BJ (cell line): ENCODE results near the gene RAPGEF1. TPM values are rescaled to one million over a fixed set of nuclear protein-coding genes. Genes with fewer than 3 reads are reported as not detected.

Experiments used
- CTCF ChIA-PET: fragments of 350-600 bp; formaldehyde crosslinking; extraction: SDS; loops from one replicate; lab custom pipeline; 2021; ENCODE audit warnings: antibody characterized with exemption, inconsistent platforms; lab: Yijun Ruan, JAX
- POLR2A ChIA-PET: fragments of 300-600 bp; sonication (Branson Sonifier 250); formaldehyde crosslinking; extraction: SDS; loops from one replicate; lab custom pipeline; 2021; ENCODE audit warnings: antibody characterized with exemption; lab: Charles Lee
- DNase-seq: peaks from one replicate; pipeline ENCODE4 v3.0.0-alpha.2; 2011; ENCODE audit warnings: low read depth
- H3K27me3 ChIP-seq: 2 replicates; pipeline ENCODE4 v1.6.0; 2011; ENCODE audit warnings: low read length; ENCODE audit not compliant: control insufficient read depth, insufficient read depth
- H3K36me3 ChIP-seq: 2 replicates; pipeline ENCODE4 v1.5.1; 2011; ENCODE audit warnings: low read length; ENCODE audit not compliant: control insufficient read depth, insufficient read depth
- H3K4me3 ChIP-seq: 2 replicates; pipeline ENCODE4 v1.5.1; 2011; ENCODE audit warnings: low read depth, mild to moderate bottlenecking, control low read depth, low read length
- CTCF ChIP-seq: IDR thresholded peaks from 2 replicates; pipeline ENCODE4 v1.5.1; 2011; ENCODE audit warnings: low read depth, mild to moderate bottlenecking, control low read depth, inconsistent platforms, low read length, moderate library complexity; ENCODE audit not compliant: insufficient read depth
- polyA plus RNA-seq: library from polyadenylated mRNA; depleted of rRNA; stranded (reverse); fragments of >200 nt; gene quantifications from 2 replicates; pipeline ENCODE4 v1.2.3, GENCODE V29; 2011

Gene RAPGEF1
- polyA plus RNA-seq, 1 experiment = 31.6 TPM

GRCh38 chr9:131578731-131579504, 161.0 kb downstream of the RAPGEF1 start:
- DNase-seq = no peak
- peaks cover 33% of the 10 kb centered on the region for H3K36me3 ChIP-seq
- H3K4me3 ChIP-seq = no peak overlapping the region
- no peak for TF ChIP-seq CTCF
- H3K27me3 ChIP-seq = no peaks in the 10 kb centered on the region
- CTCF ChIA-PET = interaction anchor here (1.3 kb wide), 1 partner anchor 160 kb away, joined by 4 read pairs; no protein-coding TSS in a partner anchor
- POLR2A ChIA-PET = no interaction called here

DNA sequence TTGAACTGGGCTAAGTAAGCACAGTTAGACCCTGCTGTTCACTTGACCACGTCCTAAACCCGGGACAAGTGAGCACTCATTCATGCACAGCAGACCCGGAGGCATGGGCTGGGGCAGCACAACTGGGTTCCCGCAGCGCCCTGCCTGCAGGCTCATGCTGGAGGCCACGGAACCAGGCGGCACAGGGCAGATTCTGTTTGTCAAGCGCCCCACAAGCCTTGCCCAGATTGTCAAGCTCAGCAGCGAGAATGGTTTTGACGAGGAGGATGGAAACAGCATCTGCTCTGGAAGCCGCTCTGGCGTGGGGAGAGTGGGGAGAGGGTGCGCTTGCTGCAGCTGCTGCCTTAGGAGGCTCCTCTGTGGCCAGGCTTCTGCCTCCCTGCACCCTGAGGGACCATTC, 161.9 kb downstream of the RAPGEF1 start:
- CTCF ChIA-PET = no interaction called here
- H3K4me3 ChIP-seq = no peak overlapping the region
- no peak for TF ChIP-seq CTCF
- POLR2A ChIA-PET = no interaction called here
- H3K27me3 ChIP-seq = no peaks in the 10 kb centered on the region
- DNase-seq = no peak
- H3K36me3 ChIP-seq = peaks cover 26% of the 10 kb centered on the region

DNA sequence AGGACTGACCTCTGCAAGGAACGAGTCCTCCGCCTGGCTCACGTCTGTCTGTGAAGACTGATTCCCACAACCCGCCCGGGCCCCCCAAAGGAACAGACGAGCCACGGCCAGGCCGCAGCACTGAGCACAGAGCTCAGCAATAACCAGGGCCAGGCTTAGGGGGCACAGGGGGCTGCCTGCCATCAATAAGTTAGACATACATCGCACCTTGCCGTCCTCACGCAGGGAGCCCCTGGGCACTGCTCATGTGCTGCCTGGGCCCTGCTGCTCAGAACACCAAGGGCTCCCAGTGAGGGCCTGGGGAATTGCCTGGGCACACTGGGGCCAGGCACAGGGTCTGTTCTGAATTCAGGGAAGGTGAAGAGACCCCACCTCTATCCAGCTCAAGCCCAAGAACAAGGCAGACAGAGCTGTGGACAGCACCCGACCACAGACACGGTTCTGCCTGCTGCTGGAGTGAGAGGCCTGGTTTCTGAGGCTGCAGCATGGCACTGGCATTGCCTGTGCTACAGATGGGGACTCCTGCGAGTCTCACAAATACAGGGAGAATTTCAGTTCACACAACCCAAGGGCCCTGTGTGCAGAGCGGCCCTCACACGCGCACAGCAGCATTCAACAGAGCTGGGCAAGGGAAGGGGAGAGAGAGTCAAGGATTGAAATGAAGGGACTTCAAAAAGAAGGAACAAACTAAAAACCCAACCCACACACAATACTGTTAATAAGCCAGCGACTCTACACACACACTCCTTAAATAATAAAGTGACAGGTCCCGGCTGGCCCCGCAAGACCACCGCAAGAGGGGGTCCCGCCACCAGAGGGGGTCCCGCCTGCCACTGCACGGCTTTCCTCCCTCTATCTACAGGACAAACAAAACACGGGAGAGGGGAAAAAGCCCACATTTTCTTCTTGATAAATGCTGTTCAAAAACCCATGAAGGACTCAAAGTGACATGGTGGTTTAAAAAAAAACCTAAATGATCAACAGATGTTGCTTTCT, 162.6 kb downstream of the RAPGEF1 start:
- ChIA-PET CTCF (interaction anchor here (0.7 kb wide), 2 partner anchors 30 to 163 kb away, joined by 3 read pairs; no protein-coding TSS in a partner anchor), POLR2A (no interaction called here)
- no peak for TF ChIP-seq CTCF
- H3K27me3 ChIP-seq = no peaks in the 10 kb centered on the region
- DNase-seq = no peak
- no peak overlapping the region for H3K4me3 ChIP-seq
- peaks cover 21% of the 10 kb centered on the region for H3K36me3 ChIP-seq

GRCh38 chr9:131575946-131576853, 163.7 kb downstream of the RAPGEF1 start:
- no peak for TF ChIP-seq CTCF
- CTCF ChIA-PET = no interaction called here
- POLR2A ChIA-PET = no interaction called here
- Histone ChIP-seq H3K36me3 (peaks cover 19% of the 10 kb centered on the region), H3K27me3 (no peaks in the 10 kb centered on the region), H3K4me3 (no peak overlapping the region)
- no peak for DNase-seq
